ENCODE data around the gene STK11IP.

The STK11IP gene

DNA sequence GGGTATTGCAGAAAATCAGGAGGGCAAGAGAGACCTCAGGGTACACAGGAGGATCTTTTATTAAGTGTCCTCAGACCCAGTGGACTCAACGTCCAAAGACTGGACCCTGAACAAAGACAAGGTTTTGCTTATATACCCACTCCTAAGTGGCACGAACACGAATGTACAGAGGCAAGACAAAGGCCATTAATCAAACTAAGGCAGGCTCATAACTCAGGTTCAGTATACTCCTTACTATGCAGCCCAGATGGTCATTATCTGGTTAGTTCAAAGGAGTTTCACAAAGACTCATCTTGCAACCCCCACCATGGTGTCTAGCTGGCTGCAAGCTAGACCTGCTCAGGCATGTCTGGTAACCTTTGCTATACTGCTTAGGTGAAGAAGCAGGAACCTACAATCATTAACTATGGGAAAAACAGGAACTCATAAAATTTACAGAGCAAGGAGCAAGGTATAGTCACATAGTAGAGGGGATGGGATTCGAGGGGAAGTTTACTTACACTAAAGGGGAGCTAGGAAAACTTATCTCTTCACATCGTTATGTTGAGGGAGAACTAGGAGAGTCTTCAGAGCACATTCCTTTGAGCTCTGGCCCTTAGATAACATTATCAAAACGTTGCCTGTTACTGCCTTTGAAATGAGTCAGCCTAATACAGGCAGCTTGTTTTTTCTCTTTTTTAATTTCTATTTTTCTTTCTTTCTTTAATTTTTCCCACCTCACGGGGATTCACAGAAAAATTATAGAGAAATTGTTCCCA lies 63.7 kb downstream of the STK11IP start:
- DNase-seq (ENCODE audit: low spot score in 2 of 2) = no peak
- Histone ChIP-seq H3K27me3 (ENCODE audit: low read depth) (peaks cover 31% of the 10 kb centered on the region), H3K9me3 (no peaks in the 10 kb centered on the region; the same call in 1 of the 2 replicates), H3K36me3 (replicated peaks) (no peaks in the 10 kb centered on the region), H3K4me3 (no peak overlapping the region), H3K4me1 (no peaks in the 10 kb centered on the region)
- in situ Hi-C loops (cut with MboI; ENCODE audit: low sequenced_read_pairs) = no loop called here

DNA sequence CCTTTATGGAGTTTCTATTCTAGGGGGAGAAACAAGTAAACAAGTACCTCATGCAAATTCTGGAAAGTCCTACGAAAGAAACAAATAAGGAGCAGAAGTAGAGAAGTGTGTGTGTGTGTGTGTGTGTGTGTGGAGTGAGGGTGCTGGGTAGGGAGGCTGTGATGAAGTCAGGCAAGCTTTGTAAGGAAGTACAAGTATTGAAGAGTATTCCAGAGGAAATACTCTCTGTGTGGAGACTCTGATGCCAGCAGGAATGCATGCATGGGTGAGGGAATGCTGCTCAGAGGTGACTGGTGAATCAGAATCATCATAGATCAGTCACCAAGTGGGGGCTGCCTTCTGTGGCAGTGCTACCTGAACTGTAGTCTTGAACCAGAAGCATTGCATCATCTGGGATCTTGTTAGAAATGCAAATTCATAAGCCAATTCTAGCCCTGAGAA lies 64.3 kb downstream of the STK11IP start:
- Histone ChIP-seq H3K36me3 (replicated peaks) (no peaks in the 10 kb centered on the region), H3K4me1 (no peaks in the 10 kb centered on the region), H3K9me3 (no peaks in the 10 kb centered on the region; the same call in 1 of the 2 replicates), H3K27me3 (ENCODE audit: low read depth) (peaks cover 26% of the 10 kb centered on the region), H3K4me3 (no peak overlapping the region)
- in situ Hi-C loops (cut with MboI; ENCODE audit: low sequenced_read_pairs) = no loop called here
- no peak for DNase-seq (ENCODE audit: low spot score in 2 of 2)

DNA sequence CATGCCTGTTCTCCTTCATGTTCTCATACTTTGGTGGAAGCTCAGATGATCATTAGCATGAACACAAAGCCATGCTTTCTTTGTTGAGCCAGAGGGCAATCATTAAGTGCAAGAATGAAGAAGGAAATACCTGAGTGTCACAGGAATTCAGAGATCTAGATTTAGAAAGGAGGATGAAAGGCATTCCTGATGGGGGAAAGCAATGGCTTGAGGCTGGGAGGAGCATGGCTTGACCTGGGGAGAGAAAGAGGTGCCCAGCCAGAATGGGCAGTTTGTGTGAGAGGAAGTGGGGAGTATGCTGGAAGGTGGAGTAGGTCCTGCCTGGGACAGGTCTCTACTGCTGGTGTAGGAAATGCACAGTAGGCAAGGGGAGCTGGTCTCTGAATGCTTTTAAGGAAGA lies 64.9 kb downstream of the STK11IP start:
- H3K9me3 ChIP-seq = no peaks in the 10 kb centered on the region; the same call in 1 of the 2 replicates
- no peak overlapping the region for H3K4me3 ChIP-seq
- H3K36me3 ChIP-seq (replicated peaks) = no peaks in the 10 kb centered on the region
- H3K4me1 ChIP-seq = no peaks in the 10 kb centered on the region
- in situ Hi-C loops (cut with MboI; ENCODE audit: low sequenced_read_pairs) = no loop called here
- DNase-seq (ENCODE audit: low spot score in 2 of 2) = no peak
- peaks cover 21% of the 10 kb centered on the region for H3K27me3 ChIP-seq (ENCODE audit: low read depth)

DNA sequence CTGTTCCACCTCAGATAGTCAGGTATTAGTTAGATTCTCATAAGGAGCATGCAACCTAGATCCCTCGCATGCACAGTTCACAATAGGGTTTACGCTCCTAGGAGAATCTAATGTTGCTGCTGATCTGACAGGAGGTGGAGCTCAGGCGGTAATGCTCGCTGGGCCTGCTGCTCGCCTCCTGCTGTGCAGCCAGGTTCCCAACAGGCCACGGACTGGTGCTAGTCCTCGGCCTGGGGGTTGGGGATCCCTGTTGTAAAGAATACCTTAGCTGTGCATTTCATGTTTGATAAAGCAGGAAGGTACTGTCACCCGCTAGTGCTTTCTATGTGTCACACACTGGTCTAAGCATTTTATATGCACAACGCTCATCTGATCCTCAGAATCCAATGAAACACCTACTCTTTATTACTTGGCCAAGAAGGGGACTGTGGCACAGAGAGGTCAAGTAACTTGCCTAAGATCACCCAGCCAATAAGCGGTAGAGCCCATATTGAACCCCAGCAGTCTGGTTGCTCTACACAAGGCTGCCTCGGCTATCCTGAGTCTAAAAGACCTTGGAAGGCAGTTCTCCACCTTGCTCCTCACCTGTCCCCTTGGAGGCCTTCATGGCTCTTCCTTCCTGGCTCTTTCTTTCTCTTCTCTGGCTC lies 65.6 kb downstream of the STK11IP start:
- DNase-seq (ENCODE audit: low spot score in 2 of 2) = no peak
- in situ Hi-C loops (cut with MboI; ENCODE audit: low sequenced_read_pairs) = no loop called here
- Histone ChIP-seq H3K27me3 (ENCODE audit: low read depth) (peaks cover 14% of the 10 kb centered on the region), H3K4me1 (no peaks in the 10 kb centered on the region), H3K4me3 (no peak overlapping the region), H3K36me3 (replicated peaks) (no peaks in the 10 kb centered on the region), H3K9me3 (no peaks in the 10 kb centered on the region; the same call in 1 of the 2 replicates)

DNA sequence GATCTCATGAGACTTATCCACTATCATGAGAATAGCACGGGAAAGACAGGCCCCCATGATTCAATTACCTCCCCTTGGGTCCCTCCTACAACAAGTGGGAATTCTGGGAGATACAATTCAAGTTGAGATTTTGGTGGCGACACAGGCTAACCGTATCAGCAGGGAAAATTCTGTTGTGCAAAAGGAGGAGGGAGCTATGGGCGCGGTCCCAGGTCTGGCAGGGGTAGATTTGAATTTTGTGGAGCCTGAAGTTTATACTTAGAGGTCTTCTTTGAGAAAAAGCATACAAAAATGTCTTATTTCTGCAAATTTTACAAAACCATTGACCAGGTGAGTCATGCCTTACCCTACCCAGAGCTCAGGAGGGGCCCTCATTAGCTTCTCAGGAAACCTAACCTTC lies 66.4 kb downstream of the STK11IP start:
- no peak for DNase-seq (ENCODE audit: low spot score in 2 of 2)
- Histone ChIP-seq H3K27me3 (ENCODE audit: low read depth) (peaks cover 9% of the 10 kb centered on the region), H3K4me1 (no peaks in the 10 kb centered on the region), H3K36me3 (replicated peaks) (no peaks in the 10 kb centered on the region), H3K4me3 (no peak overlapping the region), H3K9me3 (no peaks in the 10 kb centered on the region; the same call in 1 of the 2 replicates)
- in situ Hi-C loops (cut with MboI; ENCODE audit: low sequenced_read_pairs) = no loop called here

DNA sequence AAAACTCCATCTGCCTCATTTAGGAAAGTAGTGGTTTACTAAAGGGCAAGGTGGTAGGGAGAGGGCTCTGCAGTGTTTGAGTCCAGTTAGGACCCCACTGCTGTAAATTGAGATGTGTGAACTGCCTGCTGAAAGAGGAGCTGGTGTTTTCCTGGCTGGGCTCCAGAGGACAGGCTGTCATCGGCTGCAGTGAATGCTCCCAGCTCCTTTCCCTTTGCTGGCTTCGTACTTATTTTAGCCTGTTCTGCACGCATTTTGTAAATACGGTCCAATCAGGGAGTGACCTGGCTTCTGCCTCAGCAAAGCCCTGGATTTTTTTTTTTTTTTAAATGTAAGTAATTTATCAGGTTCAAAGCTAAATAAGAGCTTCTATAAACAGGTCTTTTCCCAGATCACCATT lies 67.3 kb downstream of the STK11IP start:
- H3K4me1 ChIP-seq = no peaks in the 10 kb centered on the region
- in situ Hi-C loops (cut with MboI; ENCODE audit: low sequenced_read_pairs) = no loop called here

DNA sequence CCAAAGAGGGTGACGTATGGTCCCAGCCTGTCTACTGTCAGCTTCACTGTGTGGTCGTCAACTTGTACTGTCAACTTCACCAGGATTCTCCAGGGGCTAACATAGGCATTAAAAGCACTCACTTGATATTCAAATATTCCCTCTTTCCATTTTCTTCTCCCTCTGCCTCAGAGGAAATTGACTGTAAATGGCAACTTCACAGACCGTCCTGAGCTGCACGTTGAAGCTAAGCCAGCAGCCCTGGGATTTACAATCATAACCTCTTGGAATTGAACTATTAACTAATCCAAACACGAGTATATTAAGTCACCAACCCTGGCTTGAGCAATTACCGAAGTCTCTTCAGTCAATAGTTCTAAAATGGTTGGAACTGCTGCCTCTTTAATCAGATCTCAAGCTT lies 68.3 kb downstream of the STK11IP start:
- no peaks in the 10 kb centered on the region for H3K36me3 ChIP-seq (replicated peaks)
- H3K27me3 ChIP-seq (ENCODE audit: low read depth) = peaks cover 13% of the 10 kb centered on the region; the same call in 1 of the 2 replicates
- no peak overlapping the region for H3K4me3 ChIP-seq
- DNase-seq (ENCODE audit: low spot score in 2 of 2) = no peak
- in situ Hi-C loops (cut with MboI; ENCODE audit: low sequenced_read_pairs) = no loop called here
- H3K9me3 ChIP-seq = no peaks in the 10 kb centered on the region; the same call in 1 of the 2 replicates
- no peaks in the 10 kb centered on the region for H3K4me1 ChIP-seq

More for the DNA sequence above, 67.3 kb downstream of the STK11IP start:
- no peaks in the 10 kb centered on the region; the same call in 1 of the 2 replicates for H3K9me3 ChIP-seq
- H3K4me3 ChIP-seq = no peak overlapping the region
- no peaks in the 10 kb centered on the region for H3K36me3 ChIP-seq (replicated peaks)
- H3K27me3 ChIP-seq (ENCODE audit: low read depth) = peaks cover 9% of the 10 kb centered on the region; the same call in 1 of the 2 replicates
- DNase-seq (ENCODE audit: low spot score in 2 of 2) = no peak

Data from HAP-1 (cell line).